K562 (cell line): ENCODE measurements around the gene LCE1A.

Experiments
- POLR2A ChIP-seq: fragments of 450-650 bp; conservative IDR thresholded peaks from 2 replicates; pipeline ENCODE4 v1.6.1; 2016
- SMC3 ChIP-seq: conservative IDR thresholded peaks from 2 replicates; pipeline ENCODE4 v1.6.1; 2011; ENCODE audit warnings: low read depth, low read length, improper control_type of control experiment; ENCODE audit not compliant: insufficient read depth
- TRIM24 ChIP-seq, 2 experiments: fragments of 450-650 bp; IDR thresholded peaks; 2 replicates each; pipeline ENCODE4 v1.6.1; 2016
- TF ChIP-seq, protein P1 (sequence below): fragments of 250-450 bp; sonication (Bioruptor Pico); IDR thresholded peaks from 2 replicates; pipeline ENCODE4 v1.4.0; 2020; ENCODE audit warnings: mild to moderate bottlenecking, moderate library complexity
- TF ChIP-seq, protein P2 (sequence below): sonication (generic); formaldehyde crosslinking; IDR thresholded peaks from 2 replicates; pipeline ENCODE4 v1.8.0; 2022; ENCODE audit warnings: mild to moderate bottlenecking, missing genetic modification reagents
- TF ChIP-seq, protein P3 (sequence below), 3 experiments: IDR thresholded peaks in 2 of 3; conservative IDR thresholded peaks in 1 of 3; 2 replicates each; pipeline ENCODE4 v1.5.1; 2011 to 2012; ENCODE audit warnings: low read length in 3 of 3, mild to moderate bottlenecking in 3 of 3, control low read depth in 2 of 3, improper control_type of control experiment in 1 of 3, inconsistent platforms in 1 of 3, low read depth in 1 of 3, mixed read lengths in 1 of 3, moderate library complexity in 1 of 3; ENCODE audit not compliant: insufficient read depth in 2 of 3
- TF ChIP-seq, protein P4 (sequence below), 2 experiments: fragments of 450-650 bp in 1 of 2; sonication (generic) in 1 of 2; formaldehyde crosslinking; conservative IDR thresholded peaks; 2 replicates each; pipeline versions ENCODE4 v1.4.0 to v1.8.1; 2020 to 2022; ENCODE audit warnings: mild to moderate bottlenecking in 1 of 2, missing genetic modification reagents in 1 of 2

DNA sequence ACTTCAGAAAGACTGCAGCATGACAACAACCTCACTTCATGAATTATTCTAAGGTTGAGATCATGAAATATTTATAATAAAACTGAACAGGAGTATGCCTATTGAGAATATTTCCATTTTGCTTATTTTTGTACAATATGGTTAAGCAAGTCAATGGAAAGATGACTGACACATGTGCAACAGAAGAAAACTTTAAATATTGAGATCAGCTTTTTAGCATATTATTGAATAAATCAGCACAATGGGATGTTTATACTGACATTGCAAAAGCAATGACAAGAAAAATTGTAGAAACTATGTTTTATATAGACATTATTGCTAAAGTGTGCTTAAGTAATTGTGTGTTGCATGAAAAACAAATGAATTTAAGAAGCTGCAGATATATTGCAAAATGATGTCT lies 37.2 kb downstream of the LCE1A start:
- TF ChIP-seq, protein P1, sequence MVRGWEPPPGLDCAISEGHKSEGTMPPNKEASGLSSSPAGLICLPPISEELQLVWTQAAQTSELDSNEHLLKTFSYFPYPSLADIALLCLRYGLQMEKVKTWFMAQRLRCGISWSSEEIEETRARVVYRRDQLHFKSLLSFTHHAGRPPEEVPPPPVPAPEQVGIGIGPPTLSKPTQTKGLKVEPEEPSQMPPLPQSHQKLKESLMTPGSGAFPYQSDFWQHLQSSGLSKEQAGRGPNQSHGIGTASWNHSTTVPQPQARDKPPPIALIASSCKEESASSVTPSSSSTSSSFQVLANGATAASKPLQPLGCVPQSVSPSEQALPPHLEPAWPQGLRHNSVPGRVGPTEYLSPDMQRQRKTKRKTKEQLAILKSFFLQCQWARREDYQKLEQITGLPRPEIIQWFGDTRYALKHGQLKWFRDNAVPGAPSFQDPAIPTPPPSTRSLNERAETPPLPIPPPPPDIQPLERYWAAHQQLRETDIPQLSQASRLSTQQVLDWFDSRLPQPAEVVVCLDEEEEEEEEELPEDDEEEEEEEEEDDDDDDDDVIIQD (CRISPR knock-in tag), result no peak
- TF ChIP-seq SMC3 (no peak), POLR2A (no peak), TRIM24 (IDR thresholded peaks at IDR 0.05) (no peak)
- TF ChIP-seq, protein P2, sequence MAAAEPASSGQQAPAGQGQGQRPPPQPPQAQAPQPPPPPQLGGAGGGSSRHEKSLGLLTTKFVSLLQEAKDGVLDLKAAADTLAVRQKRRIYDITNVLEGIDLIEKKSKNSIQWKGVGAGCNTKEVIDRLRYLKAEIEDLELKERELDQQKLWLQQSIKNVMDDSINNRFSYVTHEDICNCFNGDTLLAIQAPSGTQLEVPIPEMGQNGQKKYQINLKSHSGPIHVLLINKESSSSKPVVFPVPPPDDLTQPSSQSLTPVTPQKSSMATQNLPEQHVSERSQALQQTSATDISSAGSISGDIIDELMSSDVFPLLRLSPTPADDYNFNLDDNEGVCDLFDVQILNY (CRISPR knock-in tag), result no peak
- TF ChIP-seq, protein P3, sequence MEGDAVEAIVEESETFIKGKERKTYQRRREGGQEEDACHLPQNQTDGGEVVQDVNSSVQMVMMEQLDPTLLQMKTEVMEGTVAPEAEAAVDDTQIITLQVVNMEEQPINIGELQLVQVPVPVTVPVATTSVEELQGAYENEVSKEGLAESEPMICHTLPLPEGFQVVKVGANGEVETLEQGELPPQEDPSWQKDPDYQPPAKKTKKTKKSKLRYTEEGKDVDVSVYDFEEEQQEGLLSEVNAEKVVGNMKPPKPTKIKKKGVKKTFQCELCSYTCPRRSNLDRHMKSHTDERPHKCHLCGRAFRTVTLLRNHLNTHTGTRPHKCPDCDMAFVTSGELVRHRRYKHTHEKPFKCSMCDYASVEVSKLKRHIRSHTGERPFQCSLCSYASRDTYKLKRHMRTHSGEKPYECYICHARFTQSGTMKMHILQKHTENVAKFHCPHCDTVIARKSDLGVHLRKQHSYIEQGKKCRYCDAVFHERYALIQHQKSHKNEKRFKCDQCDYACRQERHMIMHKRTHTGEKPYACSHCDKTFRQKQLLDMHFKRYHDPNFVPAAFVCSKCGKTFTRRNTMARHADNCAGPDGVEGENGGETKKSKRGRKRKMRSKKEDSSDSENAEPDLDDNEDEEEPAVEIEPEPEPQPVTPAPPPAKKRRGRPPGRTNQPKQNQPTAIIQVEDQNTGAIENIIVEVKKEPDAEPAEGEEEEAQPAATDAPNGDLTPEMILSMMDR (IDR thresholded peaks at IDR 0.05 in 2 of 3, conservative IDR thresholded peaks at IDR 0.05 in 1 of 3; ENCODE audit: insufficient read depth in 2 of 3, low read depth in 1 of 3, low read length in 3 of 3), result no peak
- TF ChIP-seq, protein P4, sequence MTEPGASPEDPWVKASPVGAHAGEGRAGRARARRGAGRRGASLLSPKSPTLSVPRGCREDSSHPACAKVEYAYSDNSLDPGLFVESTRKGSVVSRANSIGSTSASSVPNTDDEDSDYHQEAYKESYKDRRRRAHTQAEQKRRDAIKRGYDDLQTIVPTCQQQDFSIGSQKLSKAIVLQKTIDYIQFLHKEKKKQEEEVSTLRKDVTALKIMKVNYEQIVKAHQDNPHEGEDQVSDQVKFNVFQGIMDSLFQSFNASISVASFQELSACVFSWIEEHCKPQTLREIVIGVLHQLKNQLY (CRISPR knock-in tag; conservative IDR thresholded peaks at IDR 0.05), result no peak
